Posterior vena cava (tissue), 2 donors: ENCODE results near the gene PPIP5K1. TPM values are rescaled to one million over a fixed set of nuclear protein-coding genes. Genes with fewer than 3 reads are reported as not detected.

Experiments used
- DNase-seq: peaks from one replicate; pipeline ENCODE4 v3.0.0-alpha.2; 2020; ENCODE audit warnings: low spot score
- intact Hi-C, 2 donors: fragments of 100-400 bp; cut with DNase I; formaldehyde crosslinking; loops; one replicate each; pipeline versions ENCODE4 v1.14.1 to v1.14.2; 2022 to 2023
- total RNA-seq, 2 donors: library from RNA; stranded (reverse); fragmentation: NEBNext Ultra II Directional; extraction: Animal tissue kit (Norgen Biotek cat#: 25700); gene quantifications; one replicate each; pipeline ENCODE4 v1.2.1, GENCODE V29; 2021
- donor health status: DM: yes; HTN: yes; CAD: no.
- donor health status: DM: yes; HTN: yes; CAD: no.

Gene PPIP5K1
- total RNA-seq, 2 donors from 2014 or later = 22.7 to 31.5 TPM

GRCh38 chr15:43522247-43522646 is 67.8 kb downstream of the PPIP5K1 start:
- no peak for DNase-seq
- intact Hi-C loops = no loop called here

GRCh38 chr15:43521419-43521818 is 68.6 kb downstream of the PPIP5K1 start:
- DNase-seq = no peak
- intact Hi-C loops = no loop called here

- no peak for DNase-seq
- intact Hi-C loops = no loop called here
These were observed 69.9 kb downstream of the PPIP5K1 start for GRCh38 chr15:43520138-43520537.

- intact Hi-C loops = loop anchor here in 1 of 2 donors (5.0 kb wide), 1 partner anchor 1567 kb away; no protein-coding TSS in a partner anchor
- no peak for DNase-seq
These were observed 70.8 kb downstream of the PPIP5K1 start for GRCh38 chr15:43519196-43519595.

- intact Hi-C loops = loop anchor here in 1 of 2 donors (5.0 kb wide), 1 partner anchor 1566 kb away; no protein-coding TSS in a partner anchor
- DNase-seq = peak; percentile 82
These were observed 71.7 kb downstream of the PPIP5K1 start for GRCh38 chr15:43518197-43518761.

- peak; percentile 88 for DNase-seq
- intact Hi-C loops = loop anchor here in 1 of 2 donors (5.0 kb wide), 1 partner anchor 1565 kb away; no protein-coding TSS in a partner anchor
These were observed 72.4 kb downstream of the PPIP5K1 start, which contains the start of gene MAP1A for GRCh38 chr15:43517354-43518196. Gene MAP1A, plus strand, starts transcription at chr15:43517608. Its CDS starts 3,866 bp downstream, at chr15:43521474.

GRCh38 chr15:43516801-43517353 is 73.1 kb downstream of the PPIP5K1 start:
- intact Hi-C loops = loop anchor here in 1 of 2 donors (5.0 kb wide), 1 partner anchor 1565 kb away; no protein-coding TSS in a partner anchor
- DNase-seq = no peak

- peak; percentile 91 for DNase-seq
- intact Hi-C loops = loop anchor here in 1 of 2 donors (5.0 kb wide), 1 partner anchor 1564 kb away; no protein-coding TSS in a partner anchor
These were observed 73.8 kb downstream of the PPIP5K1 start for GRCh38 chr15:43516185-43516584.

GRCh38 chr15:43515741-43516140 is 74.3 kb downstream of the PPIP5K1 start:
- intact Hi-C loops = loop anchor here in 1 of 2 donors (5.0 kb wide), 1 partner anchor 1563 kb away; no protein-coding TSS in a partner anchor
- DNase-seq = no peak

- intact Hi-C loops = loop anchor here in 1 of 2 donors (5.0 kb wide), 1 partner anchor 1562 kb away; no protein-coding TSS in a partner anchor
- DNase-seq = peak; percentile 89
These were observed 75.6 kb downstream of the PPIP5K1 start for GRCh38 chr15:43514241-43515057.

GRCh38 chr15:43513550-43513949 is 76.5 kb downstream of the PPIP5K1 start:
- DNase-seq = no peak
- intact Hi-C loops = no loop called here

GRCh38 chr15:43511012-43511885 is 78.8 kb downstream of the PPIP5K1 start:
- DNase-seq = no peak
- intact Hi-C loops = no loop called here

GRCh38 chr15:43510200-43511011 is 79.6 kb downstream of the PPIP5K1 start:
- intact Hi-C loops = no loop called here
- peak; percentile 100 for DNase-seq

GRCh38 chr15:43509660-43510199 is 80.3 kb downstream of the PPIP5K1 start:
- intact Hi-C loops = no loop called here
- no peak for DNase-seq

GRCh38 chr15:43508991-43509659 is 80.9 kb downstream of the PPIP5K1 start:
- intact Hi-C loops = no loop called here
- no peak for DNase-seq

- DNase-seq = no peak
- intact Hi-C loops = no loop called here
These were observed 81.6 kb downstream of the PPIP5K1 start for GRCh38 chr15:43508421-43508820.
